Lower leg skin (tissue), 3 donors: Measurements from ENCODE around the gene NPHS1.

Source experiments
- POLR2A ChIP-seq, 2 donors: fragments of 450-650 bp; IDR thresholded peaks; one replicate each; pipeline ENCODE4 v1.6.1; 2016 to 2017; ENCODE audit warnings: antibody characterized with exemption in 2 of 2, mild to moderate bottlenecking in 1 of 2, moderate library complexity in 1 of 2
- TF ChIP-seq, protein P1 (sequence below), 3 donors: fragments of 450-650 bp; IDR thresholded peaks; one replicate each; pipeline ENCODE4 v1.5.1; 2016; ENCODE audit warnings: antibody characterized with exemption in 3 of 3, mild to moderate bottlenecking in 3 of 3, moderate library complexity in 2 of 3

DNA sequence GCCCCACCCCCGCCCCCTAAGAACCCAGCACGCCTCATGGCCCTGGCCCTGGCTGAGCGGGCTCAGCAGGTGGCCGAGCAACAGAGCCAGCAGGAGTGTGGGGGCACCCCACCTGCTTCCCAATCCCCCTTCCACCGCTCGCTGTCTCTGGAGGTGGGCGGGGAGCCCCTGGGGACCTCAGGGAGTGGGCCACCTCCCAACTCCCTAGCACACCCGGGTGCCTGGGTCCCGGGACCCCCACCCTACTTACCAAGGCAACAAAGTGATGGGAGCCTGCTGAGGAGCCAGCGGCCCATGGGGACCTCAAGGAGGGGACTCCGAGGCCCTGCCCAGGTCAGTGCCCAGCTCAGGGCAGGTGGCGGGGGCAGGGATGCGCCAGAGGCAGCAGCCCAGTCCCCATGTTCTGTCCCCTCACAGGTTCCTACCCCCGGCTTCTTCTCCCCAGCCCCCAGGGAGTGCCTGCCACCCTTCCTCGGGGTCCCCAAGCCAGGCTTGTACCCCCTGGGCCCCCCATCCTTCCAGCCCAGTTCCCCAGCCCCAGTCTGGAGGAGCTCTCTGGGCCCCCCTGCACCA lies 65.0 kb downstream of the NPHS1 start:
- TF ChIP-seq, protein P1, sequence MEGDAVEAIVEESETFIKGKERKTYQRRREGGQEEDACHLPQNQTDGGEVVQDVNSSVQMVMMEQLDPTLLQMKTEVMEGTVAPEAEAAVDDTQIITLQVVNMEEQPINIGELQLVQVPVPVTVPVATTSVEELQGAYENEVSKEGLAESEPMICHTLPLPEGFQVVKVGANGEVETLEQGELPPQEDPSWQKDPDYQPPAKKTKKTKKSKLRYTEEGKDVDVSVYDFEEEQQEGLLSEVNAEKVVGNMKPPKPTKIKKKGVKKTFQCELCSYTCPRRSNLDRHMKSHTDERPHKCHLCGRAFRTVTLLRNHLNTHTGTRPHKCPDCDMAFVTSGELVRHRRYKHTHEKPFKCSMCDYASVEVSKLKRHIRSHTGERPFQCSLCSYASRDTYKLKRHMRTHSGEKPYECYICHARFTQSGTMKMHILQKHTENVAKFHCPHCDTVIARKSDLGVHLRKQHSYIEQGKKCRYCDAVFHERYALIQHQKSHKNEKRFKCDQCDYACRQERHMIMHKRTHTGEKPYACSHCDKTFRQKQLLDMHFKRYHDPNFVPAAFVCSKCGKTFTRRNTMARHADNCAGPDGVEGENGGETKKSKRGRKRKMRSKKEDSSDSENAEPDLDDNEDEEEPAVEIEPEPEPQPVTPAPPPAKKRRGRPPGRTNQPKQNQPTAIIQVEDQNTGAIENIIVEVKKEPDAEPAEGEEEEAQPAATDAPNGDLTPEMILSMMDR (IDR thresholded peaks at IDR 0.05) = no peak
- TF ChIP-seq POLR2A (IDR thresholded peaks at IDR 0.05) = no peak
